Stimulated activated CD8-positive, alpha-beta memory T cell treated with anti-CD3 and anti-CD28 coated beads, Interleukin-4, amount 100 ng/mL, for 1 hour (primary cell): ENCODE results near the gene GATM.
"Not testable (repeated sequence)": the region's sequence is repeated elsewhere in the genome, so short reads cannot be mapped to it uniquely, and the experiment has no call there.

ENCODE experiments used
- DNase-seq, 2 donors: peaks; one replicate each; pipeline ENCODE4 v3.0.0-alpha.2; 2020; ENCODE audit warnings: low read depth in 2 of 2, low spot score in 1 of 2

GATM gene

DNA sequence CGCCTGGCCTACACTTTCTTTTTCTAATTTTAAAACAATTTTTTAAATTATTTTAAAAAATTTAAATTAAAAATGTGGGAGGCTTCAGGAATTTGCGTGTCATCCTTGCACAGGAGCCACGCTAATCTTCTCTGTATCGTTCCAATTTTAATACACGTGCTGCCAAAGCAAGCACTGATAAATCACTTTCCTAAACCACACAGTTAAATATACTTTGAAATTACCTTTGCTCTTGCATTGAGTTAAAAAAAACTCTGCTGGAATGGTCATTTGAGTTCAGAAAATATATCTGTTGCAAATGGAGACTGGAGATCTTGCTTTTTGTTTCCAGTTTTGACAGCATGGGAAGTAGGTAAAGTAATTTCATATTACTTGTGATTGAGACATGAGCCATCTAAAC is 23.6 kb downstream of the GATM start:
- DNase-seq, result no peak

DNA sequence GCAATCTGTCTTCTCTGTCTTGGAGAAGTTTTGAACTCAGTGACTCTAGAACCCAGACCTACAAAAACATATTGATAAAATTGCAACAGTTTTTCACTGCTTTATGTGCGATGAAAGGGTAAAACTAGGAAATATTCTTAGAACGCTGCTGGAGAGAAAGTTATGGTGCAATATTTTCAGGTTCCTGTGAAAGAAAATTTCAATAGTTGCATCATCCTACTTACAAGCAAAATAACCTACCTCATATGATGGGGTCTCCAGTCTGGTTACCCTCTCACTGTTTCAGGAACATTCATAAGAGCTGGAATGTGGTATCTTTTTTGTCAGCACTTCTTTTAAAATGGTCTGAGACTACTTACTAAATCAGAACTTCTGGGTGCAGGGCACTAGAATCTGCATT is 27.1 kb downstream of the GATM start:
- no peak for DNase-seq

DNA sequence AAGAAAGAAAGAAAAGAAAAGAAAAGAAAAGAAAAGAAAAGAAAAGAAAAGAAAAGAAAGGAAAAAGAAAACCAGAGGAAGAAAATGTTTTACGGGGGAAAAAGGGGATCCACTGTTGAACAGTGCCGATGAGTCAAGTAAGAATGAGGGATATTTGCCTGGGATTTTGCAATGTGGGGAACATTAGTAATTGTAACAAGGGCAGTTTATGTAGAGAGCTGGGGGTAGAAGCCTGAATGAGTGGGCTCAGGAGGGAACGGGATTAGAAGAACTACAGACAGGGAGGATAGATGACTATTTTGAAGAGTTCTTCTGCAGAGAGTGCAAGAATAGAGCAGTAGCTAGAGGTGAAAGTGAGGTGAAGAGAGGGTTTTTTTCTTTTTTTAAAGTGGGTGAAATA is 28.7 kb downstream of the GATM start:
- no peak for DNase-seq

DNA sequence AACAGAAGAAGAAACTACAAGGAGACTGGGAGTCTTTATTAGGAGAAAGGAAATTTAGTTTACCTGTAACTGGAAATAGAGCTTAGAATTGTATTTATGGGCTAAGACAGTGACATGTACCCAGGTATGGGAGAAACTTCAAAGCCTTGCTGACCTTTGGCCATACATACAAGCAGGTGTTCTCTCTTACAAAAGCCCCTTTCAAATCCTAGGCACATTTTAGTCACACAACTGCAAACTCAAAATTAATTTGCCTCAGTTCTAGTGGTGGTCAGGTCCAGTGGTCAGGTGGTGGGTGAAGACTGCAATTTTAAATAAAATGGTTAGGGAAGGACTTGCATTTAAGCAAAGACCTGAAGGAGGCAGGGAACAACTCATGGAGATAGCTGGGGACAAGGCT is 30.4 kb downstream of the GATM start:
- DNase-seq, result no peak

DNA sequence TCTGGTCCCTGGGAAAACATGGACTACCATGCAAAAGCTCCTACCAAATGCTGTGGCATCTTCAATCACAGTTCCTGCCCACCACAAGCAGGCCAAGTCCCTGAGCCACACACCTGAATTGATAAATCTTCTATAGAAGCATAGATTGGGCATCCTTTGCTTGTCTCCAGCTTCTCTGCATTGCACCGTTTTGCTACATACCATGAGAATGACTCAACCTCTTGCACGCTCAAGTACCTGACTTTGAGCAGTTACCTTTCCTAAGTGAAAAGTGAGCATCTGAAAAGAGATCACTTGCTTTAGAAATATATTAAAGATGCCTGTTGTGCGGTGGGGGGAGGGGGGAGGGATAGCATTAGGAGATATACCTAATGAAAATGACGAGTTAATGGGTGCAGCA is 31.3 kb downstream of the GATM start:
- DNase-seq, result no peak

DNA sequence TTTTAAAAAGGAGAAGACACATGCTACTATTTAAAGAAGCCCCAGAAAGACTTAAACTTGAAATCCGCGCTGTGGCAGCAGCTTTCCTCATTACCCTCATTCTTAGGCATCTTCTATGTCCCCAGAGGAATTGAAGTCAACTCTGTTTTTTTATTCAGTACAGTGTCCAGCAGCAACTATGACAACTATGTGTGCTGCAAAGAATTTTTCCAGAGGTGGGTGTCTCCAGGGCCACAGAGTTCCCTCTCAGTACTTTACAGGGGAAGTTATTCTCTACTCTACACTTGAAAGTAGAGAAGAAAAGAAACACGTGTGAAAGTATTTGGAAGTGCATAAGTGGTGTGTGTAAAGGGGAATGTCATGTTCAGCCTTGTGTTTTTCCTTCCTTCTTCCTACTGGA is 32.0 kb downstream of the GATM start:
- DNase-seq, result no peak

DNA sequence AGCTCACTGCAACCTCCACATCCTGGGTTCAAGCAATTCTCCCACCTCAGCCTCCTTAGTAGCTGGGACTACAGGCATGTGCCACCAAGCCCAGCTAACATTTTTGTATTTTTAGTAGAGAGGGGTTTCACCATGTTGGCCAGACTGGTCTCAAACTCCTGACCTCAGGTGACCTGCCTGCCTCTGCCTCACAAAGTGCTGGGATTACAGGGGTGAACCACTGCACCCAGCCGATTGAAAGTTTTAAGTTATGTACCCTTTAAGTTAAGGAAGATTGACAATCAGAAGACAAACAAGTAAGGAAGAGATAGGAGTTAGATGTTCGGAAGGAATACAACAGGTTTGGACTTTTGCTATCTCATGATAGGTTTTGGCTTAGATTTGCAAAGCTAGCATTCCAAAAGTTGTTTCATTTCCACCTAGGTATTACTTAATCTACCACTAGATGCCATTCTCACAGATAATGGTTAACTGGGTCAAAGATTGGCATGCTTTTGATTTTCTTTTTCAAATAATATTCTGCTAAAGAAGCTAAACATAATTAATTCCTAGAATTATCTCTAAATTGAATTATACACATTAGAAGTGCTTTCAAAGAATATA is 35.0 kb downstream of the GATM start:
- DNase-seq, result no peak

DNA sequence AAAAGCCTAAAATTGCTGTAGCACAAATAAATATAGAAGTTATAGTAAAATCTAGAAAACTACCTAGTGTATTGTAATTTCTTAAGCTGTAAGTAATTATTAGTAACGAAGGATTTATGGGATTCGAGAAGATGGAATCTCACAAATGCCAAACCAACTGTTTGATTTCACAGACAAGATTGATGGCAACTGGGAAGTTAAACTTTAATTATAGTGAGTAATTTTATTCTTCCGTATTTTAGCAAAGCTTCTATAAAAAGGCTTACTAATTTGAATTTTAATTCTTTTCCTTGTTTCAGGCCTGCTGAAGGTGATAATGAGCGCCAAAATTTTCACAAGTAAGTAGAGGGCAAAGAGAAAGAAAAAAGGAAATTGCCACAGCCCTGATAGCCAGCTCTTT is 36.6 kb downstream of the GATM start:
- DNase-seq, result no peak

DNA sequence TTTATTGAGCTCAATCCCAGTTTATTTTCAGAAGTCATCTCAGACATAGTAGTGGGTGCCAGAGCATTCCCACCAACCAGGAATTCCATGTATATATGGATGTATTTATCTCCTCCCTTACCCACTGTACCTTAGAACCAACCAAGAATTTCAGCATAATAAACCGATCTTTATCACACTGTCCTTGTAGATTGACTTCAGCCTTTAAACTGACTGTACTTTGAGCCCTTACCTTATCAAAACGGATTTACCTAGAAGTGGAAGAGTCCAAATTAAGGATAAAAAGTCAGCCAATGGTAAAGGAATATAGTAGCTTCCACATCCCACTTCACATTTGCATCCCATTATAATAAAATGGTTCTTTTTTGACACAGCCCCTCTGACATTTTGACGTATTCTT is 37.9 kb downstream of the GATM start:
- no peak for DNase-seq

DNA sequence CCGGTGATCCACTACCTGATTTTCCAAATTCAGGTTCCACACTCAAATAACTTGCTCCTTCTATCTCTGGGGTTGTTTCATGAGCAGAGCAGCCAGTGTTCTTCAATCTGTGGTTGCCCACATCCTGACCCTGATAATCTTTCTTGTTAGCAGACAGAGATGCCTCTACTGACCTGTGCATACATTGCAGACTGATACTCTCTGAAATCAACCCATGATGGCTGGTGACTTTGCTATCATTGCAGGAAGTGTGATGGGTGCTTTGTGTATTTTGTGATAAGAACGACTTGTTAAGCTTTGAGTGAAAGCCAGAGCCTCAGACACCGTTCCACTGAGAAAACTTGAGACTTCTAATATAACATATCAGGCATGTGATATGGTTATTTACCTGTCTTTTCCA is 39.9 kb downstream of the GATM start:
- no peak for DNase-seq

DNA sequence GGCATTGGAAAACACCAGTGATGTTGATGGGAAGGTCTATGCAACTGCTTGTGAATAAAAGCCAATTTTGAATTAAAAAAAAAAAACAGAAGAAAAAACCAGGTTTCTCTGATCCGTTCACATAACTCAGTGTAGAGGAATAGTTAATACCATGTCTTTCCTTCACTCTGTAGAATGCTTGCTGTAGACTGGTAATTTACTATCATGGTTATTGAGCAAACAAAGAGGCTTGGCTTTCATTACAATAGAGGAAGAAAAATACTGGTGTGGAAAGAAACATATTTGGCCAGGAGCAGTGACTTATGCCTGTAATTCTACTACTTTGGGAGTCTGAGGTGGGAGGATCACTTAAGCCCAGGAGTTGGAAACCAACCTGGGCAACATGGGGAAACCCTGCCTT is 41.1 kb downstream of the GATM start:
- no peak for DNase-seq

DNA sequence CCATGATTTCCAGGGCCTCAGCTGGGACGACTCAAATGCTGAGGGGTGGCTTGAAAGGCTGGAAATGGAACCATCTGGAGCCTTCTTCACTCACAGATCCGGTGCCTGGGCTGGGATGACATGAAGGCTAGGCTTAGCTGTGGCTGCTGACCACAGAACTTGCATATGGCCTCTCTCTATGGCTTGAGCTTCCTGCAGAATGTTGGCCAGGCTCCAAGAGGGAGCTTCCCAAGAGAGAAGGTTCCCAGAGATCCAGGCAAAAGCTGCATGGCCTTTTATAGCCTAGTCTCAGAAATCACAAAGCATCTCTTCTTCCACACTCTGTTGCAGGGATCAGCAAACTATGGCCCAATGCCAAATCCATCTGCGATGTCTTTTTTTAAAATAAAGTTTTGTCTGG is 44.8 kb downstream of the GATM start:
- DNase-seq, result no peak

DNA sequence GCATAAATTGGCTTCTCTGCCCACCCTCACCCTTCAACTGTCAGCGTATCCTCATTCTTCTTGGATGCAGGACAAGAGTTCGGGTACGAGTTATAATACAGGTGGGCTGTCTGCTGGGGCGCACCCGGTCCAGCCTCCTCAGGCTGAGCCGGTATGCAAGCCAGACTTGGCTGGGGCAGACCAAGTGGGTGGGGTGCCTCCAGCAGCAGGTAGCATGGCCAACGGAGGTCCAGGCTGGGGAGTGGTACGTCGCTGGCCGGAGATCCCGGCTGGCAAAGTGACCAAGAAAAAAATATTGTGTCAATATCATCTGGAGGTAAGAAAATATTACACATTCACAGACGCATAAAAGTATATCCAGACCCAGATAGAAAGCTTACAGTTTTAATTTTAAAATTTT is 45.6 kb downstream of the GATM start:
- no peak for DNase-seq

DNA sequence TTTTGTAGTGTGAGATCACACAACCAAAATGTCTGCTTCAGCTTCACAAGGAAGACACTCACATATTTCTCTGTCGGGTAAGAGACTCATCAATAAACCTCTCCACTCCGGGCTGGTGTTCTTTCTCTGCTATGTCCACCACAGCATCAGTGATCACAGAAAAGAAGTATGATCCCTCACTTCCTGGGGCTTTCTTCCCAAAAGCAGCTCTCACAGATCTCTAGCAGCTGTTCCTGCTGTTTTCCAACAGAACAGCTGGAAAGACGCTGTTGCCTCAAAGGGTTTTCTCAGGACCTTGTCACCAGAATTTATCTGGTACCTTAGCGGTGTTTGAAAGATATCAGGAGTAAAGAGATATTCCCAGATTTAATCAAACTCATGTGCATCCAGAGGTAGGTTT is 46.4 kb downstream of the GATM start:
- no peak for DNase-seq

DNA sequence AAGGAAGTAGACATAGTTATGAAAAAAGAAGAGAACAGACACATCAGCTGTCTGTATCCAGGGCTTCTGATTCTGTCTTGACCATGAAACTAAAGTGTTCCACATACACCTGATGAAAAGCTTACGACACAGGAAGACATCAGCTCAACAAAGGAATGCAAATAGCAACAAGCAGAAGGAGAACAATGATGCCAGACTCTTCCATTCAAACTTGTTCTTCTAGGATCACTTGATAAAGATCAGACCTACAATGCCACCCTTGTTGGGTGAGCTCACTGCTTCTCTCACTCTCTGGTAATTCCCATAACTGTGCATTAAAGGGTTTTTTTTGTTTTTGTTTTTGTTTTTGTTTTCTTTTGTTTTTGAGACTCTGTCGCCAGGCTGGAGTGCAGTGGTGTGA is 49.7 kb downstream of the GATM start:
- DNase-seq, result no peak

DNA sequence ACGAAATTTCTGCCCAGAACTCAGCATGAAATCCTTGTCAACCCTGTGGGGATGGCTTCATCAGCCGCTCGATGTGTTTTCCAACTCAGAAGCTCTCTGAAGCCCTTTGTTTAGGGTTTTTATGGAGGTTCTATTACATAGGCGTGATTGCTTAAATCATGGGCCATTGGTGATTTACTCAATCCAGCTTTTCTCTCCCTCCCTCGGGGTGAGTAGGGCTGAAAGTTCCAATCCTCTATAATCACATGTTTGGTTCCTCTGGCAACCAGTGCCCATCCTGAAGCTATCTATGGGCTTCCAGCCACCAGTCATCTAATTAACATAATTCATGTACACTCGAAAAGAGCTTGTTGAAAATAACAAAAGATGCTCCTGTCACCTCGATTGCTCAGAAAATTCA is 51.6 kb downstream of the GATM start:
- no peak for DNase-seq

DNA sequence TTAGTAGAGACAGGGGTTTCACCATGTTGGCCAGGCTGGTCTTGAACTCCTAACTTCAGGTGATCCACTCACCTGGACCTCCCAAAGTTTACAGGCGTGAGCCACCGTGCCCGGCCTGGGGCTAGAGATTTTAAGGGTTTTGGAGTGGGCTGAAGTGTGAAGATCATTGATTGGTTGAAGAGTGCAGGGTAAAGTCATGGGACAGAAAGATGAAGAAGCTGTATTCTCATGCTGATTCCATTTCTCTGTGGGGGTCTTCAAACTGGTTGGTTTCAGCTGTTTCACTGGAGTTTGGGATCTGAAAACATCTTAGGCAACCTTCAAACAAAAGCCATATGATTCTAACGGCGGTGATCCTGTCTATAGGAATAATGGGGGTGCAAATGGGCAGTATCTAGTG is 52.1 kb downstream of the GATM start:
- no peak for DNase-seq

DNA sequence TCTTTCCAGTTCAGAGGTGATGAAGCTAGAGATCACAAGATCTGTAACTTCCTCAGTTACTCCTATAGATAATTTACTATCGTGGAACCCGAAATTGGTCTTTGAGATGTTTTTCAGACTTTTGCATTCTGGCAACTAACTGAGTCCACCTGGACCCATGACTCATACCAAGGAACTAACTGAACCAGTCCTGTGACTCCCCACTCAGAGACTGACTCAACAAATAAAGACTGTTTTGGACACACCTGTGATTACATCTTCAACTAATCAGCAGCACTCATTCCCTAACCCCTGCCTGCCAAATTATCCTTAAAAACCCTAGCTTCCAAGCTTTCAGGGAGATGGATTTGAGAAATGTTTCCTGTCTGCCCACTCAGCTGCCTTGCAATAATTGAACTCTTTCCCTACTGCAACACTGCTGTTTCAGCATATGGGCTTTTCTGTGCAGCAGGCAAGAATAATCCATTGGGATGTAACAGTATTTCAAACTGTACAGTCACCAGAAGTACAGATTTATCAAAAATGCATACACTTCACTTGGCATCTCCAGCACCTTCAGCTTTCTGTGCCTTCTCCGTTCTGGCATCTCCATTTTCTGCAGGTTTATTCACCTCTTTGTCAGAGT is 57.7 kb downstream of the GATM start:
- no peak for DNase-seq

DNA sequence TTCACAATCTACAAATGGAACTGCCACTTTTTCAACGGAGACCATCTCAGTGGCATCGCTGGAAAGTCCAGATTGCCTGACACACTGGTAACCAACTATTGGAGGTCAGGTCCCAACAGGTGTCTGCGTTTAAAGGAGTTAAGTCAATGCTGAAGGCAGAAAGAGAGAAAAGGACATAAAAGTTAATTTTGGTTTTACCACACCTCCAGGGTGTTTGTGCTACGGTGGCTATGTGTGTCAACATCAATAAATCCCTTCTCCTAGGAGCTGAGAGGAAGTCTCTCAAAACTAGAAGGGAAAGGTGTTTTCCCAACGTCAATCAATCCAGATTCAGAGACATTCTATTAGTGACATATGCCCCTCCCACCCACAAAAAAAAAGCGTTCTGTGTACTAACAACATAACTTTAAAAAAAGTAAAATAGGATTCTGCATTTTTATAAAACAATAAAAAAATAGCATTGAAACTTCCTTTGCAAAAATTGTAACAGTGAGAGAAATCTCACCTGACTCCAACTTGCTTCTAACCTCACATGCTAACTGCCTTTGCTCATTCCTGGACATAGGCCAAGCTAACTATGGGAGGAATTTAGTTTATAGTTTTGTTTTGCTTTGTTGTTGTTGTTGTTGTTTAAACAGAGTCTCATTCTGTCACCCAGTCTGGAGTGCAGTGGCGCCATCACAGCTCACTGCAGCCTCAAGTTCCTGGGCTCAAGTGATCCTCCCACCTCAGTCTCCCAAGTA is 58.7 kb downstream of the GATM start:
- DNase-seq, result no peak

DNA sequence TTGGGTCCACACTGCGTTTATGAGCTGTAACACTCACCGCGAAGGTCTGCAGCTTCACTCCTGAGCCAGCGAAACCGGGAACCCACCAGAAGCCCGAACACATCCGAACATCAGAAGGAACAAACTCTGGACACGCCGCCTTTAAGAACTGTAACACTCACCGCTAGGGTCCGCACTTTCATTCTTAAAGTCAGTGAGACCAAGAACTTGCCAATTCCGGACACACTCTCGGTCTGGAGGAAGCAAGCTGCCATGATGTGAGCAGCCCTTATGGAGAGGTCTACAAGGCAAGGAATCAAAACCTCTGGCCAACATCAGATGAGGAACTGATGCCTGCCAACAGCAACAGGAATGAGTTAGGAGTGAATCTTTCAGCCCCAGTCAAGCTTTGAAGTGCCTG is 63.4 kb downstream of the GATM start:
- DNase-seq, result no peak

DNA sequence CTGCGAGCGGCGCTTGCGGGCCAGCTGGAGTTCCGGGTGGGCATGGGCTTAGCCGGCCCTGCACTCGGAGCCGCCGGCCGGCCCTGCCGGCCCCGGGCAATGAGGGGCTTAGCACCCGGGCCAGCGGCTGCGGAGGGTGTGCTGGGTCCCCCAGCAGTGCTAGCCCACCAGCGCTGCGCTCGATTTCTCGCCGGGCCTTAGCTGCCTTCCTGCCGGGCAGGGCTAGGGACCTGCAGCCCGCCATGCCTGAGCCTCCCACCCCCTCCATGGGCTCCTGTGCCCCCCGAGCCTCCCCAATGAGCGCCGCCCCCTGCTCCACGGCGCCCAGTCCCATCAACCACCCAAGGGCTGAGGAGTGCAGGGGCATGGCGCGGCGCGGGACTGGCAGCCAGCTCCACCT is 64.2 kb downstream of the GATM start:
- not testable (repeated sequence) for DNase-seq
